K562 (cell line): ENCODE measurements around the gene TTC31. TPM values are rescaled to one million over a fixed set of nuclear protein-coding genes. Genes with fewer than 3 reads are reported as not detected.

Experiments used
- BACH1 ChIP-seq: fragments of 200-800 bp; sonication (Bioruptor generic); IDR thresholded peaks from 2 replicates; pipeline ENCODE4 v1.6.1; 2016; ENCODE audit warnings: missing genetic modification characterization, missing compliant biosample characterization
- CC2D1A ChIP-seq: fragments of 450-650 bp; IDR thresholded peaks from 2 replicates; pipeline ENCODE4 v1.6.1; 2017; ENCODE audit warnings: mild to moderate bottlenecking
- CREM ChIP-seq: IDR thresholded peaks from 2 replicates; pipeline ENCODE4 v1.6.1; 2014; ENCODE audit warnings: antibody characterized with exemption, low read depth
- E2F8 ChIP-seq: fragments of 450-650 bp; IDR thresholded peaks from 2 replicates; pipeline ENCODE4 v1.7.1; 2018; ENCODE audit warnings: mild to moderate bottlenecking, low read depth; ENCODE audit not compliant: partially characterized antibody
- HES1 ChIP-seq: fragments of 450-650 bp; IDR thresholded peaks from 2 replicates; pipeline ENCODE4 v1.6.1; 2016; ENCODE audit warnings: low read depth, mild to moderate bottlenecking, moderate library complexity
- HMGXB4 ChIP-seq: sonication (generic); formaldehyde crosslinking; IDR thresholded peaks from 2 replicates; pipeline ENCODE4 v1.8.1; 2023; ENCODE audit warnings: mild to moderate bottlenecking, missing genetic modification reagents
- KLF1 ChIP-seq: fragments of 450-650 bp; IDR thresholded peaks from 2 replicates; pipeline ENCODE4 v1.6.1; 2016; ENCODE audit warnings: missing genetic modification characterization, missing compliant biosample characterization
- MAX ChIP-seq: sonication (generic); formaldehyde crosslinking; IDR thresholded peaks from 2 replicates; pipeline ENCODE4 v1.9.0; 2022; ENCODE audit warnings: mild to moderate bottlenecking, missing genetic modification reagents
- MTA3 ChIP-seq: fragments of 450-650 bp; formaldehyde crosslinking; IDR thresholded peaks from 2 replicates; pipeline ENCODE4 v1.6.1; 2017; ENCODE audit warnings: mild to moderate bottlenecking, borderline replicate concordance
- NEUROD1 ChIP-seq: fragments of 150-350 bp; IDR thresholded peaks from 2 replicates; pipeline ENCODE4 v1.6.1; 2014; ENCODE audit warnings: borderline replicate concordance, low read length, low read depth; ENCODE audit not compliant: partially characterized antibody
- NFE2 ChIP-seq: IDR thresholded peaks from 2 replicates; pipeline ENCODE4 v1.6.1; 2014; ENCODE audit warnings: antibody characterized with exemption, low read depth
- PCBP2 ChIP-seq: fragments of 200-400 bp; formaldehyde crosslinking; IDR thresholded peaks from 2 replicates; pipeline ENCODE4 v1.6.1; 2018; ENCODE audit warnings: low read length, low read depth, mild to moderate bottlenecking, moderate library complexity; ENCODE audit not compliant: poor library complexity, severe bottlenecking
- PTBP1 ChIP-seq: fragments of 200-400 bp; formaldehyde crosslinking; IDR thresholded peaks from 2 replicates; pipeline ENCODE4 v1.6.1; 2017; ENCODE audit warnings: low read depth, low read length
- PTRF ChIP-seq: fragments of 450-650 bp; IDR thresholded peaks from 2 replicates; pipeline ENCODE4 v1.6.1; 2016; ENCODE audit warnings: mild to moderate bottlenecking, missing genetic modification characterization, missing compliant biosample characterization
- SETDB1 ChIP-seq: IDR thresholded peaks from one replicate; pipeline ENCODE4 v1.6.1; 2012; ENCODE audit warnings: low read length, control low read depth, inconsistent platforms
- SOX6 ChIP-seq: fragments of 450-650 bp; IDR thresholded peaks from 2 replicates; pipeline ENCODE4 v1.6.1; 2014; ENCODE audit warnings: mild to moderate bottlenecking
- SRF ChIP-seq, 2 experiments: fragments of 250-450, 450-650 bp in 1 of 2; sonication (Bioruptor Pico) in 1 of 2; sonication (generic) in 1 of 2; formaldehyde crosslinking; IDR thresholded peaks; 2 replicates each; pipeline versions ENCODE4 v1.5.0 to v1.5.1; 2020 to 2022; ENCODE audit warnings: mild to moderate bottlenecking in 1 of 2, missing genetic modification reagents in 1 of 2
- TAL1 ChIP-seq: fragments of 450-650 bp; IDR thresholded peaks from 2 replicates; pipeline ENCODE4 v1.6.1; 2016; ENCODE audit warnings: mild to moderate bottlenecking
- TCF7L2 ChIP-seq: fragments of 150-350 bp; IDR thresholded peaks from 2 replicates; pipeline ENCODE4 v1.6.1; 2016; ENCODE audit warnings: low read depth, mild to moderate bottlenecking, low read length, moderate library complexity
- ZBED1 ChIP-seq: IDR thresholded peaks from 2 replicates; pipeline ENCODE4 v1.6.1; 2014
- ZEB2 ChIP-seq: fragments of 450-650 bp; IDR thresholded peaks from 2 replicates; pipeline ENCODE4 v1.6.1; 2016
- ZFX ChIP-seq: sonication (generic); formaldehyde crosslinking; IDR thresholded peaks from 2 replicates; pipeline ENCODE4 v1.8.0; 2022; ENCODE audit warnings: mild to moderate bottlenecking, missing genetic modification reagents, moderate library complexity
- ZNF224 ChIP-seq: sonication (generic); formaldehyde crosslinking; IDR thresholded peaks from 2 replicates; pipeline ENCODE4 v1.8.0; 2022; ENCODE audit warnings: mild to moderate bottlenecking, missing genetic modification reagents
- ZNF282 ChIP-seq: sonication (generic); formaldehyde crosslinking; IDR thresholded peaks from 2 replicates; pipeline ENCODE4 v1.8.1; 2023; ENCODE audit warnings: missing genetic modification reagents
- polyA plus RNA-seq, 8 experiments: library from polyadenylated mRNA; depleted of rRNA in 4 of 8; stranded (reverse) in 5 of 8; unstranded in 3 of 8; fragments of >200 nt; fragmentation: Nextera tagmentation in 2 of 8; fragmentation: Illumina TruSeq in 1 of 8; extraction: Ambion mirVana in 2 of 8; extraction: Trizol in 1 of 8; gene quantifications; 2 replicates each; pipeline versions ENCODE4 v1.2.1 to v1.2.3, GENCODE V29; 2011 to 2014; ENCODE audit warnings: inconsistent platforms in 1 of 8, missing spikeins in 1 of 8
- total RNA-seq, 7 experiments: library from RNA; depleted of rRNA in 6 of 7; stranded (reverse); fragments of >200 nt in 6 of 7; fragmentation: Illumina TruSeq in 2 of 7; extraction: Trizol in 2 of 7; gene quantifications; 2 replicates each; pipeline versions ENCODE4 v1.2.1 to v1.2.3, GENCODE V29; 2011 to 2021; ENCODE audit warnings: low replicate concordance in 1 of 7

TTC31 gene
- total and polyA plus RNA-seq, 9 of the 15 experiments (the other 6 are each of a cell fraction or from before 2014, with no cell fraction given) = 4.7 to 30.5 (median 15.9) TPM

- TF ChIP-seq HES1 (peak; percentile 46; the same call in 1 of the 2 replicates), KLF1 (tag) (peak; percentile 62), PTRF (tag) (no peak), CREM (peak; percentile 29; the same call in 1 of the 2 replicates), PTBP1 (no peak), ZFX (CRISPR knock-in tag) (peak; percentile 91), MTA3 (peak; percentile 63), E2F8 (no peak), CC2D1A (no peak), NFE2 (peak; percentile 15; the same call in 1 of the 2 replicates), TAL1 (no peak), BACH1 (no peak), ZNF224 (CRISPR knock-in tag) (no peak), HMGXB4 (CRISPR knock-in tag) (peak; percentile 51; the same call in 1 of the 2 replicates), ZEB2 (0 out of 2 replicates have a peak, but pooled peaks have one; percentile 13), PCBP2 (no peak), MAX (CRISPR knock-in tag) (no peak), SETDB1 (no peak), ZBED1 (no peak), SOX6 (peak; percentile 43; the same call in 1 of the 2 replicates), TCF7L2 (0 out of 2 replicates have a peak, but pooled peaks have one; percentile 7), NEUROD1 (peak; percentile 40), SRF (CRISPR knock-in tag; IDR thresholded peaks at IDR 0.05) (0 out of 4 replicates have a peak, but pooled peaks of 1 of the 2 experiments have one; percentile 39), ZNF282 (CRISPR knock-in tag) (no peak)
Measured at GRCh38 chr2:74502720-74503505, 20.0 kb downstream of the TTC31 start (continued).
